GM23338 (cell line): ENCODE data around the gene DHRSX. TPM values are rescaled to one million over a fixed set of nuclear protein-coding genes. Genes with fewer than 3 reads are reported as not detected.

ENCODE experiments used
- ATAC-seq: fragments of 200-7000 bp; cut with Tn5 transposase; 3 replicates; pipeline ENCODE4 v1.9.1; 2020
- DNase-seq: peaks from one replicate; pipeline ENCODE4 v3.0.0-alpha.2; 2015; ENCODE audit warnings: low spot score
- H2AFZ ChIP-seq: fragments of 200-600 bp; sonication (generic); 2 replicates; pipeline ENCODE4 v1.8.0; 2016; ENCODE audit warnings: antibody characterized with exemption, mild to moderate bottlenecking, moderate library complexity
- H3F3A ChIP-seq: fragments of 200-600 bp; sonication (generic); replicated peaks from 2 replicates; pipeline ENCODE4 v1.8.0; 2017; ENCODE audit warnings: antibody characterized with exemption, mixed run types, low read depth
- H3K27ac ChIP-seq: fragments of 200-600 bp; sonication (generic); 2 replicates; pipeline ENCODE4 v1.6.1; 2016; ENCODE audit warnings: low read depth
- H3K27me3 ChIP-seq: fragments of 200-600 bp; sonication (generic); 2 replicates; pipeline ENCODE4 v1.8.0; 2016; ENCODE audit warnings: mild to moderate bottlenecking, mixed run types, moderate library complexity; ENCODE audit not compliant: insufficient read depth
- H3K36me3 ChIP-seq: fragments of 200-600 bp; sonication (generic); 2 replicates; pipeline ENCODE4 v1.8.0; 2016; ENCODE audit warnings: mild to moderate bottlenecking; ENCODE audit not compliant: insufficient read depth
- H3K4me1 ChIP-seq: fragments of 200-600 bp; sonication (generic); 2 replicates; pipeline ENCODE4 v1.8.0; 2016; ENCODE audit warnings: mild to moderate bottlenecking, moderate library complexity; ENCODE audit not compliant: insufficient read depth
- H3K4me2 ChIP-seq: fragments of 200-600 bp; sonication (generic); 2 replicates; pipeline ENCODE4 v1.7.1; 2017; ENCODE audit warnings: mixed run types
- H3K4me3 ChIP-seq: fragments of 200-600 bp; sonication (generic); 2 replicates; pipeline ENCODE4 v1.6.1; 2016; ENCODE audit warnings: mixed run types
- H3K79me2 ChIP-seq: fragments of 200-600 bp; sonication (generic); replicated peaks from 2 replicates; pipeline ENCODE4 v1.8.0; 2017; ENCODE audit warnings: mild to moderate bottlenecking; ENCODE audit not compliant: insufficient read depth
- H3K9me2 ChIP-seq: fragments of 200-600 bp; sonication (generic); 2 replicates; pipeline ENCODE4 v1.8.0; 2017; ENCODE audit not compliant: insufficient read depth
- H4K20me1 ChIP-seq: fragments of 200-600 bp; sonication (generic); replicated peaks from 2 replicates; pipeline ENCODE4 v1.8.0; 2017; ENCODE audit warnings: mild to moderate bottlenecking; ENCODE audit not compliant: insufficient read depth
- H3K27ac Mint-ChIP-seq: 2 replicates; pipeline ENCODE4 v1.8.0; 2020; ENCODE audit warnings: inconsistent platforms, mild to moderate bottlenecking, moderate library complexity, mixed read lengths
- H3K27me3 Mint-ChIP-seq: 3 replicates; pipeline ENCODE4 v1.8.0; 2022; ENCODE audit warnings: low read depth, mild to moderate bottlenecking, moderate library complexity, mixed read lengths, inconsistent platforms; ENCODE audit not compliant: insufficient read depth, poor library complexity
- H3K36me3 Mint-ChIP-seq: 3 replicates; pipeline ENCODE4 v1.8.0; 2021; ENCODE audit warnings: low read depth, mild to moderate bottlenecking, inconsistent platforms, moderate library complexity, mixed read lengths
- H3K4me1 Mint-ChIP-seq: 3 replicates; pipeline ENCODE4 v1.8.0; 2020; ENCODE audit warnings: mild to moderate bottlenecking, inconsistent platforms, mixed read lengths
- H3K4me3 Mint-ChIP-seq: 3 replicates; pipeline ENCODE4 v1.8.0; 2021; ENCODE audit warnings: moderate library complexity, mild to moderate bottlenecking, inconsistent platforms, mixed read lengths
- H3K9me3 Mint-ChIP-seq: 3 replicates; pipeline ENCODE4 v1.8.0; 2020; ENCODE audit warnings: moderate library complexity, mild to moderate bottlenecking, inconsistent platforms, mixed read lengths
- CREB1 ChIP-seq: fragments of 250-450 bp; sonication (Bioruptor Pico); IDR thresholded peaks from 2 replicates; pipeline ENCODE4 v1.5.0; 2020; ENCODE audit warnings: low read depth, mild to moderate bottlenecking, moderate library complexity
- CTCF ChIP-seq, 2 experiments: fragments of 200-600 bp in 1 of 2; sonication (generic) in 1 of 2; conservative IDR thresholded peaks; 2 replicates each; pipeline versions ENCODE4 v1.5.1 to v1.6.1; 2016 to 2017; ENCODE audit warnings: antibody characterized with exemption in 2 of 2, low read depth in 2 of 2, mild to moderate bottlenecking in 2 of 2, moderate library complexity in 1 of 2
- ETS1 ChIP-seq: IDR thresholded peaks from 2 replicates; pipeline ENCODE4 v1.6.1; 2016; ENCODE audit warnings: antibody characterized with exemption
- EZH2 ChIP-seq: fragments of 200-600 bp; sonication (generic); IDR thresholded peaks from one replicate; pipeline ENCODE4 v1.8.0; 2017; ENCODE audit warnings: antibody characterized with exemption, mild to moderate bottlenecking, low read depth; ENCODE audit not compliant: unreplicated experiment
- EZH2phosphoT487 ChIP-seq: fragments of 200-600 bp; sonication (generic); IDR thresholded peaks from one replicate; pipeline ENCODE4 v1.8.1; 2018; ENCODE audit warnings: antibody characterized with exemption; ENCODE audit not compliant: unreplicated experiment
- JUNB ChIP-seq: IDR thresholded peaks from one replicate; pipeline ENCODE4 v1.6.1; 2016; ENCODE audit warnings: antibody characterized with exemption; ENCODE audit not compliant: unreplicated experiment
- NANOG ChIP-seq: IDR thresholded peaks from 2 replicates; pipeline ENCODE4 v1.6.1; 2016; ENCODE audit warnings: antibody characterized with exemption, borderline replicate concordance
- POLR2AphosphoS5 ChIP-seq: IDR thresholded peaks from 2 replicates; pipeline ENCODE4 v1.6.1; 2016; ENCODE audit warnings: antibody characterized with exemption, low read depth
- REST ChIP-seq: IDR thresholded peaks from one replicate; pipeline ENCODE4 v1.6.1; 2018; ENCODE audit warnings: antibody characterized with exemption; ENCODE audit not compliant: unreplicated experiment
- STAT1 ChIP-seq: IDR thresholded peaks from one replicate; pipeline ENCODE4 v1.6.1; 2016; ENCODE audit warnings: antibody characterized with exemption; ENCODE audit not compliant: unreplicated experiment
- ZNF114 ChIP-seq: fragments of 250-450 bp; sonication (Bioruptor Pico); IDR thresholded peaks from 2 replicates; pipeline ENCODE4 v1.5.0; 2020; ENCODE audit warnings: mild to moderate bottlenecking, moderate library complexity
- ZNF331 ChIP-seq: fragments of 250-450 bp; sonication (Bioruptor Pico); IDR thresholded peaks from 2 replicates; pipeline ENCODE4 v1.5.0; 2020; ENCODE audit warnings: low read depth, mild to moderate bottlenecking, moderate library complexity
- ZNF462 ChIP-seq: fragments of 250-450 bp; sonication (Bioruptor Pico); IDR thresholded peaks from 2 replicates; pipeline ENCODE4 v1.5.0; 2020; ENCODE audit warnings: mild to moderate bottlenecking, moderate library complexity
- polyA plus RNA-seq: library from polyadenylated mRNA; unstranded; fragments of >200 nt; fragmentation: Nextera tagmentation; extraction: Ambion mirVana; gene quantifications from 2 replicates; pipeline ENCODE4 v1.2.1, GENCODE V29; 2016
- total RNA-seq: library from RNA; depleted of rRNA; stranded (reverse); fragments of >200 nt; shearing (Covaris generic); gene quantifications from 2 replicates; pipeline ENCODE4 v1.2.3, GENCODE V29; 2014

Gene DHRSX
- total and polyA plus RNA-seq, 2 experiments from 2014 or later = 33.9 to 43.0 TPM

DNA sequence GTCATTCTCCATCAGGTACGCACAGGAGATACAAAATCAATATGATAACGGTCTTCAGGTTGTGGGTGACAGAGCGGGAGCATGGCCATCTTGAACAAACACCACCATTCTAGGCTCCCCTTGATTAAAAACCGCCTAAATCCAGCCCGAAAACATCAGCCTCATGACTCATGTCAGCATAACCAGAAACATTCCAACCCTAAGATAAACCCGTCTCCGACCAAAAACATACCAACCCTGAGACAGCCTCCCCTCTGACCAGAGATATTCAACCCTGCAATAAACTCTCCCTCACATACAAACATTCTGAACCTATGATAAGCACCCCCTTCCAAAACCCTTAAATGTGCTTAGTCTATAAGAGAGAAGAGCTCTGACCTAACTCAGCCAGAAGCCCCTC, 157.9 kb downstream of the DHRSX start:
- H3K4me1 Mint-ChIP-seq = peaks cover 8% of the 10 kb centered on the region
- H3K27me3 Mint-ChIP-seq = peaks cover 3% of the 10 kb centered on the region
- H3K36me3 ChIP-seq = no peaks in the 10 kb centered on the region
- no peak overlapping the region for H3K4me3 ChIP-seq
- H3K27me3 ChIP-seq = no peaks in the 10 kb centered on the region
- H3K4me1 ChIP-seq = peaks cover 7% of the 10 kb centered on the region; the same call in 1 of the 2 replicates
- no peak for TF ChIP-seq ZNF331 (CRISPR knock-in tag)
- no peak for TF ChIP-seq EZH2phosphoT487
- no peak for TF ChIP-seq POLR2AphosphoS5
- no peak for TF ChIP-seq ZNF114 (CRISPR knock-in tag)
- TF ChIP-seq NANOG = no peak
- no peak for TF ChIP-seq STAT1
- no peak for TF ChIP-seq CTCF (conservative IDR thresholded peaks at IDR 0.05; ENCODE audit: low read depth in 2 of 2)
- no peak for TF ChIP-seq EZH2
- no peak for TF ChIP-seq ZNF462 (CRISPR knock-in tag)
- TF ChIP-seq REST = no peak
- TF ChIP-seq CREB1 (CRISPR knock-in tag) = no peak
- TF ChIP-seq JUNB = no peak
- TF ChIP-seq ETS1 = no peak
- no peak overlapping the region for H3K4me2 ChIP-seq
- peaks cover 11% of the 10 kb centered on the region for H3K79me2 ChIP-seq
- H3K4me3 Mint-ChIP-seq = no peak overlapping the region
- no peaks in the 10 kb centered on the region for H3K9me2 ChIP-seq
- no peak for ATAC-seq
- no peak overlapping the region; the same call in 1 of the 2 replicates for H3K27ac Mint-ChIP-seq
- no peak overlapping the region for H3K27ac ChIP-seq
- DNase-seq = no peak
- peaks cover 81% of the 10 kb centered on the region for H3K36me3 Mint-ChIP-seq
- peaks cover 48% of the 10 kb centered on the region for H3K9me3 Mint-ChIP-seq
- no peaks in the 10 kb centered on the region for H3F3A ChIP-seq
- no peak overlapping the region for H2AFZ ChIP-seq
- H4K20me1 ChIP-seq = no peaks in the 10 kb centered on the region
